BJ (cell line): ENCODE measurements around the gene IGLL5. TPM values are rescaled to one million over a fixed set of nuclear protein-coding genes. Genes with fewer than 3 reads are reported as not detected.
"Not testable (repeated sequence)": the region's sequence is repeated elsewhere in the genome, so short reads cannot be mapped to it uniquely, and the experiment has no call there.

Experiments
- CTCF ChIA-PET: fragments of 350-600 bp; formaldehyde crosslinking; extraction: SDS; loops from one replicate; lab custom pipeline; 2021; ENCODE audit warnings: antibody characterized with exemption, inconsistent platforms; lab: Yijun Ruan, JAX
- POLR2A ChIA-PET: fragments of 300-600 bp; sonication (Branson Sonifier 250); formaldehyde crosslinking; extraction: SDS; loops from one replicate; lab custom pipeline; 2021; ENCODE audit warnings: antibody characterized with exemption; lab: Charles Lee
- DNase-seq: peaks from one replicate; pipeline ENCODE4 v3.0.0-alpha.2; 2011; ENCODE audit warnings: low read depth
- H3K27me3 ChIP-seq: 2 replicates; pipeline ENCODE4 v1.6.0; 2011; ENCODE audit warnings: low read length; ENCODE audit not compliant: control insufficient read depth, insufficient read depth
- H3K36me3 ChIP-seq: 2 replicates; pipeline ENCODE4 v1.5.1; 2011; ENCODE audit warnings: low read length; ENCODE audit not compliant: control insufficient read depth, insufficient read depth
- H3K4me3 ChIP-seq: 2 replicates; pipeline ENCODE4 v1.5.1; 2011; ENCODE audit warnings: low read depth, mild to moderate bottlenecking, control low read depth, low read length
- CTCF ChIP-seq: IDR thresholded peaks from 2 replicates; pipeline ENCODE4 v1.5.1; 2011; ENCODE audit warnings: low read depth, mild to moderate bottlenecking, control low read depth, inconsistent platforms, low read length, moderate library complexity; ENCODE audit not compliant: insufficient read depth
- polyA plus RNA-seq: library from polyadenylated mRNA; depleted of rRNA; stranded (reverse); fragments of >200 nt; gene quantifications from 2 replicates; pipeline ENCODE4 v1.2.3, GENCODE V29; 2011

IGLL5 gene
- polyA plus RNA-seq, 1 experiment = not detected

- Histone ChIP-seq H3K4me3 (no peak overlapping the region), H3K27me3 (peaks cover 2% of the 10 kb centered on the region; the same call in 1 of the 2 replicates), H3K36me3 (no peaks in the 10 kb centered on the region)
- ChIA-PET POLR2A (no interaction called here), CTCF (interaction anchor here (1.1 to 1.2 kb wide), 2 partner anchors 10 to 13 kb away, joined by 3 to 4 read pairs; no protein-coding TSS in a partner anchor)
- no peak for TF ChIP-seq CTCF
- no peak for DNase-seq
Measured at GRCh38 chr22:22897091-22897490, 9.5 kb downstream of the IGLL5 start.

- H3K27me3 ChIP-seq = no peaks in the 10 kb centered on the region
- no peaks in the 10 kb centered on the region for H3K36me3 ChIP-seq
- CTCF ChIA-PET = no interaction called here
- POLR2A ChIA-PET = no interaction called here
- TF ChIP-seq CTCF = no peak
- DNase-seq = no peak
- H3K4me3 ChIP-seq = no peak overlapping the region
Measured at GRCh38 chr22:22897947-22898346, 10.3 kb downstream of the IGLL5 start.

- DNase-seq, H3K36me3 ChIP-seq, H3K27me3 ChIP-seq, CTCF ChIA-PET, H3K4me3 ChIP-seq, POLR2A ChIA-PET: not testable (repeated sequence)
Measured at GRCh38 chr22:22898411-22898950, 10.9 kb downstream of the IGLL5 start.

- DNase-seq, H3K4me3 ChIP-seq, H3K27me3 ChIP-seq, H3K36me3 ChIP-seq, CTCF ChIA-PET, POLR2A ChIA-PET: not testable (repeated sequence)
Measured at GRCh38 chr22:22899342-22900080, 11.9 kb downstream of the IGLL5 start.

- DNase-seq, H3K36me3 ChIP-seq, POLR2A ChIA-PET, H3K27me3 ChIP-seq, CTCF ChIA-PET, H3K4me3 ChIP-seq: not testable (repeated sequence)
Measured at GRCh38 chr22:22900527-22901205, 13.1 kb downstream of the IGLL5 start.

GRCh38 chr22:22901578-22902218 is 14.1 kb downstream of the IGLL5 start:
- ChIA-PET POLR2A (no interaction called here), CTCF (interaction anchor here (1.9 kb wide), 1 partner anchor 15 kb away, joined by 6 read pairs; the partner anchor contains the start of gene IGLL5)
- Histone ChIP-seq H3K4me3 (no peak overlapping the region), H3K36me3 (no peaks in the 10 kb centered on the region), H3K27me3 (0 out of 2 replicates have a peak, but pooled peaks cover 2% of the 10 kb centered on the region)
- DNase-seq = no peak
- TF ChIP-seq CTCF = no peak
